Measurements from ENCODE around the gene LMF1.

- TF ChIP-seq CTCF (IDR thresholded peaks at IDR 0.05) (no peak), EZH2 (IDR thresholded peaks at IDR 0.05; ENCODE audit: borderline replicate concordance, insufficient read depth, low read depth, low read length, poor library complexity, severe bottlenecking) (no peak)
These were observed 1.7 kb upstream of the LMF1 start for GRCh38 chr16:972316-973002.

Data from B cell (primary cell).